Measurements from ENCODE around the gene LIPT2. TPM values are rescaled to one million over a fixed set of nuclear protein-coding genes. Genes with fewer than 3 reads are reported as not detected.

The LIPT2 gene
- total and polyA plus RNA-seq, 4 donors = 2.0 to 6.9 (median 3.4) TPM

DNA sequence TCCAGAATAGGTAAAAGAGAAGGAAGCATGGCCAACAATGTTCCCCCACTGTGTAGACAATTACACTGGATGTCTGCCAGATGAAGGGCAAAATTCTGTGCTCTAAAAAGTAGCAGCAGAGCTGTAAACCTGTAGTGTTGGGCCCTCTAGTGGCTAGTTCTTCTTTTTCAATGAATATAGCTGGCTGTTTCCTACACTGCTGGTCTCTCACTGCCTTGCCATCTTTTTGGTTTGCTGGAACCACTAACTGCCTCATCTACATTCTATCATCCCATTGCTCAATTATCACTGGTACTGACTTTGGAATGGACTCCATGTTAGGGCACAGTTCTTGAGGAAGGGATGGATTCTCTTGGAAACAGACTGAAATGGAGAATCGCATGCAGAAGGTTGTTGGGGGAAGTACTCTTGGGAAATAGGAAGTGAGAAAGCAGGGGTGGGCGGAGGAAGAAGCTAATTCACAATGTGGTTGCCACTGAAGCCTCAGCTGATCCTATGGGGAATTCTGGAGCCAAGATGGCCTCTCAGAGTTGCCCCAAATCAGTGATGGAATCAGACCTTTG, 44.1 kb downstream of the LIPT2 start:
- H3K9ac ChIP-seq (ENCODE audit: insufficient read depth in 1 of 2, low read length in 2 of 2) = no peak overlapping the region
- no peaks in the 10 kb centered on the region for H3K27me3 ChIP-seq (ENCODE audit: control insufficient read depth in 3 of 3, insufficient read depth in 3 of 3, low read length in 2 of 3)
- no peaks in the 10 kb centered on the region for H3K9me3 ChIP-seq (ENCODE audit: control insufficient read depth in 4 of 4, insufficient read depth in 3 of 4, low read length in 3 of 4)
- H3K4me1 ChIP-seq (ENCODE audit: control insufficient read depth in 5 of 5, insufficient read depth in 5 of 5, low read length in 5 of 5) = peaks cover 0 to 2% (median 0%) of the 10 kb centered on the region in 5 donors
- H3K27ac ChIP-seq (ENCODE audit: low read depth in 1 of 2, low read length in 1 of 2) = no peak overlapping the region
- no peak overlapping the region for H3K4me3 ChIP-seq
- peak; percentile 75 for TF ChIP-seq CTCF (IDR thresholded peaks at IDR 0.05; ENCODE audit: control extremely low read depth, extremely low read depth)
- 17 to 51% methylated on average over 2 of the region's 2 CpGs for WGBS, 2 donors
- no peaks in the 10 kb centered on the region for H3K36me3 ChIP-seq (ENCODE audit: control insufficient read depth in 4 of 4, insufficient read depth in 4 of 4, low read length in 4 of 4)
- DNase-seq = peak; percentile 62 to 91 (median 89)
- peak; percentile 84 for ATAC-seq (ENCODE audit: insufficient read depth, low FRiP score)

DNA sequence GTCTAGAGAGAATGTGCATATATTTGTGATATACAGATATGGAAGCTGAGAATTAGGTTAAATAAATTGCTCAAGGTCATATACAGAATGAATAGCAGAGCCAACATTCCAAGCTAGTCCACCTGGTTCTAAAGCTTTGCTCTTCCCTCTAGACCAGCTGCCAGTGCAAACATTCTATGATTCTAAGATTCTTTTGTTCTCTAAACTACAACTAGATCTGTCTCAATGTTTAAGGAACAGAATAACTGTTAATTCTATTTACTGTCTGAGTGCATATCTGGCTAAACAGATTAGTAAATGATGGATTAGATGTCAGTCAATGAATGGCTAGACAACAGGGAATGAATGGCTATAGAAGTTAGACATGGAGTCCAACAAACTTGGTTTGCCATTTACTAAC, 45.8 kb downstream of the LIPT2 start:
- no peak overlapping the region for H3K9ac ChIP-seq (ENCODE audit: insufficient read depth in 1 of 2, low read length in 2 of 2)
- ATAC-seq (ENCODE audit: insufficient read depth, low FRiP score) (no peak), DNase-seq (no peak)
- H3K27ac ChIP-seq (ENCODE audit: low read depth in 1 of 2, low read length in 1 of 2) = no peak overlapping the region
- no peaks in the 10 kb centered on the region for H3K36me3 ChIP-seq (ENCODE audit: control insufficient read depth in 4 of 4, insufficient read depth in 4 of 4, low read length in 4 of 4)
- TF ChIP-seq CTCF (IDR thresholded peaks at IDR 0.05; ENCODE audit: control extremely low read depth, extremely low read depth) = no peak
- no peaks in the 10 kb centered on the region for H3K27me3 ChIP-seq (ENCODE audit: control insufficient read depth in 3 of 3, insufficient read depth in 3 of 3, low read length in 2 of 3)
- no peak overlapping the region for H3K4me3 ChIP-seq
- no peaks in the 10 kb centered on the region for H3K9me3 ChIP-seq (ENCODE audit: control insufficient read depth in 4 of 4, insufficient read depth in 3 of 4, low read length in 3 of 4)
- H3K4me1 ChIP-seq (ENCODE audit: control insufficient read depth in 5 of 5, insufficient read depth in 5 of 5, low read length in 5 of 5) = peaks cover 0 to 8% (median 0%) of the 10 kb centered on the region in 5 donors

GRCh38 chr11:74446532-74446938, 47.0 kb downstream of the LIPT2 start:
- Histone ChIP-seq H3K36me3 (ENCODE audit: control insufficient read depth in 4 of 4, insufficient read depth in 4 of 4, low read length in 4 of 4) (no peaks in the 10 kb centered on the region), H3K4me1 (ENCODE audit: control insufficient read depth in 5 of 5, insufficient read depth in 5 of 5, low read length in 5 of 5) (peaks cover 0 to 8% (median 0%) of the 10 kb centered on the region in 5 donors), H3K27ac (ENCODE audit: low read depth in 1 of 2, low read length in 1 of 2) (no peak overlapping the region), H3K9ac (ENCODE audit: insufficient read depth in 1 of 2, low read length in 2 of 2) (no peak overlapping the region), H3K27me3 (ENCODE audit: control insufficient read depth in 3 of 3, insufficient read depth in 3 of 3, low read length in 2 of 3) (no peaks in the 10 kb centered on the region), H3K4me3 (no peak overlapping the region), H3K9me3 (ENCODE audit: control insufficient read depth in 4 of 4, insufficient read depth in 3 of 4, low read length in 3 of 4) (no peaks in the 10 kb centered on the region)
- WGBS, 2 donors = 92 to 94% methylated on average over 1 of the region's 1 CpG
- DNase-seq (no peak), ATAC-seq (ENCODE audit: insufficient read depth, low FRiP score) (no peak)
- no peak for TF ChIP-seq CTCF (IDR thresholded peaks at IDR 0.05; ENCODE audit: control extremely low read depth, extremely low read depth)
